Astrocyte (in vitro differentiated cells and primary cell): ENCODE data around the gene TEAD4. TPM values are rescaled to one million over a fixed set of nuclear protein-coding genes. Genes with fewer than 3 reads are reported as not detected.

Experiments
- DNase-seq: peaks from one replicate; pipeline ENCODE4 v3.0.0-alpha.2; 2010; ENCODE audit warnings: low read depth
- FAIRE-seq: peaks from 2 replicates; lab custom pipeline; 2011; peaks lifted over from hg19 to GRCh38; lab: Jason Lieb, UNC
- H2AFZ ChIP-seq: 2 replicates; pipeline ENCODE4 v1.6.0; 2012; ENCODE audit warnings: low read depth, low read length, inconsistent platforms
- H3K27ac ChIP-seq: 2 replicates; pipeline ENCODE4 v1.5.1; 2011; ENCODE audit warnings: low read depth, low read length, inconsistent platforms
- H3K27me3 ChIP-seq: 2 replicates; pipeline ENCODE4 v1.6.0; 2011; ENCODE audit warnings: low read length, inconsistent platforms; ENCODE audit not compliant: insufficient read depth
- H3K36me3 ChIP-seq: 2 replicates; pipeline ENCODE4 v1.5.1; 2011; ENCODE audit warnings: low read length, inconsistent platforms; ENCODE audit not compliant: insufficient read depth
- H3K4me1 ChIP-seq: 2 replicates; pipeline ENCODE4 v1.5.1; 2011; ENCODE audit warnings: low read length, inconsistent platforms; ENCODE audit not compliant: insufficient read depth
- H3K4me2 ChIP-seq: 2 replicates; pipeline ENCODE4 v1.6.0; 2012; ENCODE audit warnings: low read length, inconsistent platforms
- H3K4me3 ChIP-seq: 2 replicates; pipeline ENCODE4 v1.5.1; 2011; ENCODE audit warnings: low read depth, mild to moderate bottlenecking, low read length, inconsistent platforms; ENCODE audit not compliant: insufficient read depth
- H3K79me2 ChIP-seq: 2 replicates; pipeline ENCODE4 v1.6.0; 2012; ENCODE audit warnings: mild to moderate bottlenecking, low read length, inconsistent platforms; ENCODE audit not compliant: insufficient read depth
- H3K9ac ChIP-seq: 2 replicates; pipeline ENCODE4 v1.6.0; 2012; ENCODE audit warnings: mild to moderate bottlenecking, low read length, inconsistent platforms
- H3K9me3 ChIP-seq: 2 replicates; pipeline ENCODE4 v1.5.1; 2012; ENCODE audit warnings: low read depth, mild to moderate bottlenecking, low read length, inconsistent platforms; ENCODE audit not compliant: insufficient read depth
- H4K20me1 ChIP-seq: 2 replicates; pipeline ENCODE4 v1.6.0; 2012; ENCODE audit warnings: low read length, inconsistent platforms; ENCODE audit not compliant: insufficient read depth
- H3K27ac Mint-ChIP-seq: one replicate; pipeline ENCODE4 v1.8.0; 2021; ENCODE audit warnings: mild to moderate bottlenecking, mixed read lengths; ENCODE audit not compliant: unreplicated experiment
- H3K27me3 Mint-ChIP-seq: one replicate; pipeline ENCODE4 v1.8.0; 2021; ENCODE audit warnings: low read depth, mixed read lengths; ENCODE audit not compliant: unreplicated experiment
- H3K36me3 Mint-ChIP-seq: one replicate; pipeline ENCODE4 v1.8.0; 2021; ENCODE audit warnings: low read depth, mixed read lengths; ENCODE audit not compliant: unreplicated experiment
- H3K4me1 Mint-ChIP-seq: one replicate; pipeline ENCODE4 v1.8.0; 2021; ENCODE audit warnings: low read depth, mixed read lengths; ENCODE audit not compliant: unreplicated experiment
- H3K4me3 Mint-ChIP-seq: one replicate; pipeline ENCODE4 v1.8.0; 2021; ENCODE audit warnings: mild to moderate bottlenecking, moderate library complexity, mixed read lengths; ENCODE audit not compliant: unreplicated experiment
- H3K9me3 Mint-ChIP-seq: one replicate; pipeline ENCODE4 v1.8.0; 2021; ENCODE audit warnings: mild to moderate bottlenecking, mixed read lengths; ENCODE audit not compliant: unreplicated experiment
- CTCF ChIP-seq: IDR thresholded peaks from 2 replicates; pipeline ENCODE4 v1.5.1; 2011; ENCODE audit warnings: low read depth, mild to moderate bottlenecking, inconsistent platforms, low read length, moderate library complexity; ENCODE audit not compliant: insufficient read depth
- EZH2 ChIP-seq: IDR thresholded peaks from 2 replicates; pipeline ENCODE4 v1.6.1; 2012; ENCODE audit warnings: mild to moderate bottlenecking, low read length, inconsistent platforms; ENCODE audit not compliant: insufficient read depth
- total RNA-seq: library from RNA; stranded (reverse); gene quantifications from 2 replicates; pipeline ENCODE4 v1.2.1, GENCODE V29; 2021

The TEAD4 gene
- total RNA-seq, 1 donor from 2014 or later = 19.1 TPM

- no peak for TF ChIP-seq EZH2
- no peak for TF ChIP-seq CTCF
- H3K27me3 Mint-ChIP-seq = no peaks in the 10 kb centered on the region
- Histone ChIP-seq H3K4me2 (no peak overlapping the region), H3K4me3 (no peak overlapping the region), H3K36me3 (no peaks in the 10 kb centered on the region), H3K27ac (no peak overlapping the region), H3K9ac (no peak overlapping the region), H2AFZ (no peak overlapping the region), H3K27me3 (no peaks in the 10 kb centered on the region), H3K4me1 (no peaks in the 10 kb centered on the region), H3K79me2 (peaks cover 48% of the 10 kb centered on the region), H3K9me3 (no peaks in the 10 kb centered on the region), H4K20me1 (peaks cover 45% of the 10 kb centered on the region)
- no peak overlapping the region for H3K27ac Mint-ChIP-seq
- FAIRE-seq = no peak
- DNase-seq = no peak
- peaks cover 2% of the 10 kb centered on the region for H3K36me3 Mint-ChIP-seq
- peaks cover 3% of the 10 kb centered on the region for H3K9me3 Mint-ChIP-seq
- no peak overlapping the region for H3K4me3 Mint-ChIP-seq
- peaks cover 7% of the 10 kb centered on the region for H3K4me1 Mint-ChIP-seq
These were observed 25.5 kb downstream of the TEAD4 start for GRCh38 chr12:2984698-2985097.

- Mint-ChIP-seq H3K27me3 (no peaks in the 10 kb centered on the region), H3K4me1 (peaks cover 7% of the 10 kb centered on the region), H3K9me3 (peaks cover 3% of the 10 kb centered on the region), H3K4me3 (no peak overlapping the region), H3K27ac (no peak overlapping the region), H3K36me3 (peaks cover 6% of the 10 kb centered on the region)
- no peak overlapping the region for H2AFZ ChIP-seq
- TF ChIP-seq CTCF = no peak
- TF ChIP-seq EZH2 = no peak
- H3K4me2 ChIP-seq = no peak overlapping the region
- no peak overlapping the region for H3K9ac ChIP-seq
- FAIRE-seq (no peak), DNase-seq (no peak)
- peaks cover 46% of the 10 kb centered on the region for H3K79me2 ChIP-seq
- no peaks in the 10 kb centered on the region for H3K36me3 ChIP-seq
- H3K4me3 ChIP-seq = no peak overlapping the region
- no peaks in the 10 kb centered on the region for H3K27me3 ChIP-seq
- H3K27ac ChIP-seq = no peak overlapping the region
- no peaks in the 10 kb centered on the region for H3K9me3 ChIP-seq
- no peaks in the 10 kb centered on the region for H3K4me1 ChIP-seq
- H4K20me1 ChIP-seq = peaks cover 32% of the 10 kb centered on the region
These were observed 27.7 kb downstream of the TEAD4 start for GRCh38 chr12:2986876-2987275.

GRCh38 chr12:2988494-2988893 lies 29.3 kb downstream of the TEAD4 start:
- Histone ChIP-seq H3K4me2 (no peak overlapping the region), H3K9ac (no peak overlapping the region), H3K27me3 (no peaks in the 10 kb centered on the region), H3K27ac (no peak overlapping the region), H3K9me3 (no peaks in the 10 kb centered on the region), H2AFZ (no peak overlapping the region), H3K4me3 (no peak overlapping the region), H4K20me1 (peaks cover 26% of the 10 kb centered on the region), H3K4me1 (no peaks in the 10 kb centered on the region), H3K79me2 (peaks cover 40% of the 10 kb centered on the region), H3K36me3 (no peaks in the 10 kb centered on the region)
- peaks cover 6% of the 10 kb centered on the region for H3K36me3 Mint-ChIP-seq
- no peak for FAIRE-seq
- DNase-seq = no peak
- H3K4me3 Mint-ChIP-seq = no peak overlapping the region
- no peak overlapping the region for H3K27ac Mint-ChIP-seq
- H3K4me1 Mint-ChIP-seq = peaks cover 7% of the 10 kb centered on the region
- TF ChIP-seq EZH2 (no peak), CTCF (no peak)
- peaks cover 3% of the 10 kb centered on the region for H3K9me3 Mint-ChIP-seq
- no peaks in the 10 kb centered on the region for H3K27me3 Mint-ChIP-seq
